Endodermal cell (in vitro differentiated cells): ENCODE results near the gene MAFG. TPM values are rescaled to one million over a fixed set of nuclear protein-coding genes. Genes with fewer than 3 reads are reported as not detected.

Source experiments
- DNase-seq: peaks from one replicate; pipeline ENCODE4 v3.0.0-alpha.2; 2017
- H3K27ac ChIP-seq: 2 replicates; pipeline ENCODE4 v1.5.1; 2013; ENCODE audit warnings: mild to moderate bottlenecking, low read depth, low read length, moderate library complexity
- H3K27me3 ChIP-seq: 2 replicates; pipeline ENCODE4 v1.6.1; 2013; ENCODE audit warnings: mild to moderate bottlenecking, low read length, moderate library complexity; ENCODE audit not compliant: insufficient read depth, control insufficient read depth, poor library complexity, severe bottlenecking
- H3K36me3 ChIP-seq: 2 replicates; pipeline ENCODE4 v1.7.0; 2013; ENCODE audit warnings: mild to moderate bottlenecking, low read length, moderate library complexity; ENCODE audit not compliant: control insufficient read depth, insufficient read depth
- H3K4me1 ChIP-seq: one replicate; pipeline ENCODE4 v1.7.0; 2013; ENCODE audit warnings: low read length; ENCODE audit not compliant: control insufficient read depth, insufficient read depth
- H3K4me3 ChIP-seq: 2 replicates; pipeline ENCODE4 v1.5.1; 2013; ENCODE audit warnings: mild to moderate bottlenecking, low read length, moderate library complexity
- H3K9ac ChIP-seq: 2 replicates; pipeline ENCODE4 v1.6.1; 2013; ENCODE audit warnings: mild to moderate bottlenecking, low read length, moderate library complexity; ENCODE audit not compliant: poor library complexity, severe bottlenecking; ENCODE audit errors: extremely low read depth
- H3K9me3 ChIP-seq: 2 replicates; pipeline ENCODE4 v1.6.1; 2013; ENCODE audit warnings: mild to moderate bottlenecking, low read length, moderate library complexity; ENCODE audit not compliant: control insufficient read depth
- H3K27ac Mint-ChIP-seq: 2 replicates; pipeline ENCODE4 v1.8.0; 2020; ENCODE audit warnings: mixed read lengths
- H3K27me3 Mint-ChIP-seq: 2 replicates; pipeline ENCODE4 v1.8.0; 2021; ENCODE audit warnings: mild to moderate bottlenecking, mixed read lengths; ENCODE audit not compliant: insufficient read depth
- H3K36me3 Mint-ChIP-seq: 2 replicates; pipeline ENCODE4 v1.8.0; 2020; ENCODE audit warnings: low read depth, mixed read lengths
- H3K4me1 Mint-ChIP-seq: 2 replicates; pipeline ENCODE4 v1.8.0; 2020; ENCODE audit warnings: mixed read lengths
- H3K4me3 Mint-ChIP-seq: 2 replicates; pipeline ENCODE4 v1.8.0; 2020; ENCODE audit warnings: mild to moderate bottlenecking, moderate library complexity, mixed read lengths
- H3K9me3 Mint-ChIP-seq: 2 replicates; pipeline ENCODE4 v1.8.0; 2020; ENCODE audit warnings: mild to moderate bottlenecking, mixed read lengths
- CTCF ChIP-seq: fragments of 200-600 bp; sonication (generic); conservative IDR thresholded peaks from 2 replicates; pipeline ENCODE4 v1.5.0; 2021; ENCODE audit warnings: antibody characterized with exemption, mild to moderate bottlenecking
- WGBS, 2 experiments: methylation state at CpG; one replicate each; pipeline versions ENCODE4 v1.1.5 to v1.1.7; 2013; ENCODE audit warnings: missing lambda C conversion rate in 2 of 2, mixed read lengths in 1 of 2; ENCODE audit not compliant: insufficient coverage in 1 of 2, insufficient read length in 1 of 2; 5-methylcytosine and 5-hydroxymethylcytosine counted together
- total RNA-seq, 2 donors: library from RNA; stranded (reverse); fragmentation: NEBNext Ultra II Directional in 1 of 2; extraction: Animal tissue kit (Norgen Biotek cat#: 25700) in 1 of 2; gene quantifications; 2 replicates in 1 of 2; 3 replicates in 1 of 2; pipeline ENCODE4 v1.2.1, GENCODE V29; 2021

Gene MAFG
- total RNA-seq, 2 donors from 2014 or later = 39.9 to 54.1 TPM

GRCh38 chr17:81967533-81968395 lies 40.2 kb upstream of the MAFG start:
- Histone ChIP-seq H3K27me3 (peaks cover 9% of the 10 kb centered on the region), H3K9ac (no peak overlapping the region), H3K27ac (no peak overlapping the region), H3K9me3 (no peaks in the 10 kb centered on the region), H3K4me3 (no peak overlapping the region), H3K4me1 (no peaks in the 10 kb centered on the region), H3K36me3 (no peaks in the 10 kb centered on the region)
- peaks cover 7% of the 10 kb centered on the region for H3K9me3 Mint-ChIP-seq
- 45 to 47% methylated on average over 17 to 36 of the region's 36 CpGs for WGBS, 2 experiments
- peaks cover 22% of the 10 kb centered on the region for H3K4me1 Mint-ChIP-seq
- peaks cover 30% of the 10 kb centered on the region for H3K27me3 Mint-ChIP-seq
- DNase-seq = peak; percentile 96
- no peaks in the 10 kb centered on the region for H3K36me3 Mint-ChIP-seq
- H3K4me3 Mint-ChIP-seq = no peak overlapping the region
- H3K27ac Mint-ChIP-seq = no peak overlapping the region
- TF ChIP-seq CTCF = no peak

GRCh38 chr17:81967244-81967532 lies 39.7 kb upstream of the MAFG start:
- Histone ChIP-seq H3K36me3 (no peaks in the 10 kb centered on the region), H3K9me3 (no peaks in the 10 kb centered on the region), H3K27me3 (peaks cover 15% of the 10 kb centered on the region), H3K27ac (no peak overlapping the region), H3K4me3 (no peak overlapping the region), H3K4me1 (no peaks in the 10 kb centered on the region), H3K9ac (no peak overlapping the region)
- Mint-ChIP-seq H3K27me3 (peaks cover 35% of the 10 kb centered on the region), H3K36me3 (no peaks in the 10 kb centered on the region), H3K4me1 (peaks cover 25% of the 10 kb centered on the region), H3K9me3 (peaks cover under 1% of the 10 kb centered on the region), H3K27ac (no peak overlapping the region), H3K4me3 (no peak overlapping the region)
- 92 to 100% methylated on average over 3 to 5 of the region's 5 CpGs for WGBS, 2 experiments
- no peak for TF ChIP-seq CTCF
- DNase-seq = peak; percentile 79

GRCh38 chr17:81966343-81967243 lies 39.1 kb upstream of the MAFG start:
- peak; percentile 83 for DNase-seq

More at GRCh38 chr17:81966343-81967243, 39.1 kb upstream of the MAFG start:
- H3K4me3 Mint-ChIP-seq = no peak overlapping the region
- H3K27ac Mint-ChIP-seq = no peak overlapping the region
- H3K9me3 Mint-ChIP-seq = no peaks in the 10 kb centered on the region
- no peaks in the 10 kb centered on the region for H3K9me3 ChIP-seq
- H3K27ac ChIP-seq = no peak overlapping the region
- H3K4me1 ChIP-seq = no peaks in the 10 kb centered on the region
- no peak for TF ChIP-seq CTCF
- H3K9ac ChIP-seq = no peak overlapping the region
- H3K4me1 Mint-ChIP-seq = peaks cover 25% of the 10 kb centered on the region
- WGBS, 2 experiments = 77 to 83% methylated on average over 12 to 41 of the region's 41 CpGs
- H3K4me3 ChIP-seq = no peak overlapping the region
- H3K27me3 Mint-ChIP-seq = peaks cover 37% of the 10 kb centered on the region
- no peaks in the 10 kb centered on the region for H3K36me3 Mint-ChIP-seq
- no peaks in the 10 kb centered on the region for H3K36me3 ChIP-seq
- peaks cover 21% of the 10 kb centered on the region for H3K27me3 ChIP-seq
